ENCODE measurements around the gene MDFI. TPM values are rescaled to one million over a fixed set of nuclear protein-coding genes. Genes with fewer than 3 reads are reported as not detected.
"Not testable (repeated sequence)": the region's sequence is repeated elsewhere in the genome, so short reads cannot be mapped to it uniquely, and the experiment has no call there.

MDFI gene
- total RNA-seq, 1 experiment from 2014 or later: 86.2 TPM

DNA sequence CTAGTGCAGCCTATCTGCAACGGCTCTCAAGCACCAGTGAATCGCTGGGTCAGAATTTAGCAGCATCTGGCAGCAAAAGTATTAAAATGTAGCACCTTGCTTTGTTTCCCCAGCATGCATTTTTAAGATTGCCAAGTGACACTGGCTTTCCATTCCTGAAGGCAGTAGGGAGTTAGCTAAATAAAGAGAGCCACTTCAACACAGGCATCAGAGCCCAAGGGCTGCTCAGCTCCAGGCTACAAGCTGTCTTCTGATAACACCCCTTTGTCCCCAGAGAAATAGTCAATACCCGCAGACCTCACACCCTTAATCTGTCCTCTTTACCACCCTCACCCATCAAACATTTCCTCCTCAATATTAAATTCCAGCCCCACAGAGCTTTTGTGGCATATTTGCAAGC lies 19.7 kb upstream of the MDFI start:
- H3K27ac Mint-ChIP-seq: no peak overlapping the region
- POLR2A ChIA-PET: no interaction called here
- no peak overlapping the region for H3K4me3 Mint-ChIP-seq
- CTCF ChIA-PET: interaction anchor here (0.9 kb wide), 2 partner anchors 16 to 65 kb away, joined by 3 to 5 read pairs; no protein-coding TSS in a partner anchor
- peaks cover 21% of the 10 kb centered on the region for H3K27me3 Mint-ChIP-seq (ENCODE audit: low read depth)
- H3K9me3 Mint-ChIP-seq: peaks cover 42% of the 10 kb centered on the region
- DNase-seq (ENCODE audit: low spot score): no peak
- peaks cover 30% of the 10 kb centered on the region for H3K36me3 Mint-ChIP-seq
- TF ChIP-seq ZBTB21 (CRISPR knock-in tag; IDR thresholded peaks at IDR 0.05; ENCODE audit: borderline replicate concordance) (no peak), HMGA2 (CRISPR knock-in tag; IDR thresholded peaks at IDR 0.05) (no peak), KAT7 (CRISPR knock-in tag; IDR thresholded peaks at IDR 0.05; ENCODE audit: borderline replicate concordance) (no peak), ZNF416 (CRISPR knock-in tag; IDR thresholded peaks at IDR 0.05) (no peak), ESRRA (CRISPR knock-in tag; IDR thresholded peaks at IDR 0.05; ENCODE audit: borderline replicate concordance) (no peak), JAZF1 (CRISPR knock-in tag; IDR thresholded peaks at IDR 0.05) (no peak)
- TF ChIP-seq, protein P1, sequence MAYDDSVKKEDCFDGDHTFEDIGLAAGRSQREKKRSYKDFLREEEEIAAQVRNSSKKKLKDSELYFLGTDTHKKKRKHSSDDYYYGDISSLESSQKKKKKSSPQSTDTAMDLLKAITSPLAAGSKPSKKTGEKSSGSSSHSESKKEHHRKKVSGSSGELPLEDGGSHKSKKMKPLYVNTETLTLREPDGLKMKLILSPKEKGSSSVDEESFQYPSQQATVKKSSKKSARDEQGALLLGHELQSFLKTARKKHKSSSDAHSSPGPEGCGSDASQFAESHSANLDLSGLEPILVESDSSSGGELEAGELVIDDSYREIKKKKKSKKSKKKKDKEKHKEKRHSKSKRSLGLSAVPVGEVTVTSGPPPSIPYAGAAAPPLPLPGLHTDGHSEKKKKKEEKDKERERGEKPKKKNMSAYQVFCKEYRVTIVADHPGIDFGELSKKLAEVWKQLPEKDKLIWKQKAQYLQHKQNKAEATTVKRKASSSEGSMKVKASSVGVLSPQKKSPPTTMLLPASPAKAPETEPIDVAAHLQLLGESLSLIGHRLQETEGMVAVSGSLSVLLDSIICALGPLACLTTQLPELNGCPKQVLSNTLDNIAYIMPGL (CRISPR knock-in tag; IDR thresholded peaks at IDR 0.05): no peak
- no peak for ATAC-seq
- peaks cover 23% of the 10 kb centered on the region for H3K4me1 Mint-ChIP-seq

GRCh38 chr6:41619193-41619592 lies 19.1 kb upstream of the MDFI start:
- Mint-ChIP-seq H3K36me3 (peaks cover 27% of the 10 kb centered on the region), H3K27me3 (ENCODE audit: low read depth) (peaks cover 16% of the 10 kb centered on the region), H3K9me3 (peaks cover 36% of the 10 kb centered on the region), H3K4me1 (peaks cover 23% of the 10 kb centered on the region)
- DNase-seq (ENCODE audit: low spot score); H3K27ac Mint-ChIP-seq; CTCF ChIA-PET; H3K4me3 Mint-ChIP-seq; ATAC-seq; POLR2A ChIA-PET: not testable (repeated sequence)

DNA sequence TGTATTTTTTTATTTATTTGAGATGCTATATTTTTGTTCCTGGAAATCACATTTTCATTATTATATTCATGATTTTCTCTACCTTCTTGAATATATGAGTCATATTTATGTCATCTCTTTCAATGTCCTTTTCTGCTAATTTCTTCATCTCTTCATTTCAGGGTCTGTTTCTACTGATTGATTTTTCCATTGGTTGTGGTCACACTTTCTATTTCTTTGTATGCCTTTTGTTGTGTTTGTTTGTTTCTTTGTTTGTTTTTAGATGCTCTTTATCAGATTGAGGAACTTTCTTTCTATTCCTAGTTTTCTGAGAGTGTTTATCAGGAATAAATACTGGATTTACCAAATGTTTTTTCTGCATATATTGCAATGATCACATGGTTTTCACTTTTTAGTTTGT lies 16.9 kb upstream of the MDFI start:
- no peak overlapping the region for H3K4me3 Mint-ChIP-seq
- H3K9me3 Mint-ChIP-seq: peaks cover 23% of the 10 kb centered on the region
- ChIA-PET POLR2A (no interaction called here), CTCF (no interaction called here)
- peaks cover 19% of the 10 kb centered on the region for H3K36me3 Mint-ChIP-seq
- no peak for ATAC-seq
- peaks cover 3% of the 10 kb centered on the region; the same call in 1 of the 2 replicates for H3K27me3 Mint-ChIP-seq (ENCODE audit: low read depth)
- H3K27ac Mint-ChIP-seq: no peak overlapping the region
- no peak for DNase-seq (ENCODE audit: low spot score)
- peaks cover 33% of the 10 kb centered on the region for H3K4me1 Mint-ChIP-seq
- no peak for TF ChIP-seq JUN (CRISPR knock-in tag; IDR thresholded peaks at IDR 0.05)
- no peak for TF ChIP-seq PRRX2 (CRISPR knock-in tag; IDR thresholded peaks at IDR 0.05)
- no peak for TF ChIP-seq ZNF317 (CRISPR knock-in tag; IDR thresholded peaks at IDR 0.05; ENCODE audit: borderline replicate concordance, low read depth)
- no peak for TF ChIP-seq ATF2 (CRISPR knock-in tag; IDR thresholded peaks at IDR 0.05; ENCODE audit: borderline replicate concordance, low read depth)
- no peak for TF ChIP-seq IRF1 (CRISPR knock-in tag; IDR thresholded peaks at IDR 0.05)
- no peak for TF ChIP-seq GABPB1 (CRISPR knock-in tag; IDR thresholded peaks at IDR 0.05)
- TF ChIP-seq, protein P2, sequence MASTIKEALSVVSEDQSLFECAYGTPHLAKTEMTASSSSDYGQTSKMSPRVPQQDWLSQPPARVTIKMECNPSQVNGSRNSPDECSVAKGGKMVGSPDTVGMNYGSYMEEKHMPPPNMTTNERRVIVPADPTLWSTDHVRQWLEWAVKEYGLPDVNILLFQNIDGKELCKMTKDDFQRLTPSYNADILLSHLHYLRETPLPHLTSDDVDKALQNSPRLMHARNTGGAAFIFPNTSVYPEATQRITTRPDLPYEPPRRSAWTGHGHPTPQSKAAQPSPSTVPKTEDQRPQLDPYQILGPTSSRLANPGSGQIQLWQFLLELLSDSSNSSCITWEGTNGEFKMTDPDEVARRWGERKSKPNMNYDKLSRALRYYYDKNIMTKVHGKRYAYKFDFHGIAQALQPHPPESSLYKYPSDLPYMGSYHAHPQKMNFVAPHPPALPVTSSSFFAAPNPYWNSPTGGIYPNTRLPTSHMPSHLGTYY (CRISPR knock-in tag; IDR thresholded peaks at IDR 0.05): no peak
- TF ChIP-seq ZNF425 (CRISPR knock-in tag; conservative IDR thresholded peaks at IDR 0.05): no peak
- TF ChIP-seq TEAD1 (CRISPR knock-in tag; IDR thresholded peaks at IDR 0.05): no peak
- no peak for TF ChIP-seq ZNF532 (CRISPR knock-in tag; IDR thresholded peaks at IDR 0.05; ENCODE audit: borderline replicate concordance)
- TF ChIP-seq EMX1 (CRISPR knock-in tag; IDR thresholded peaks at IDR 0.05): no peak
- TF ChIP-seq SMAD3 (CRISPR knock-in tag; IDR thresholded peaks at IDR 0.05; ENCODE audit: borderline replicate concordance): no peak
- no peak for TF ChIP-seq PREB (CRISPR knock-in tag; IDR thresholded peaks at IDR 0.05; ENCODE audit: borderline replicate concordance)
